Measurements from ENCODE around the gene GNPTG. TPM values are rescaled to one million over a fixed set of nuclear protein-coding genes. Genes with fewer than 3 reads are reported as not detected.

The GNPTG gene
- total and polyA plus RNA-seq, 9 of the 15 experiments (the other 6 are each of a cell fraction or from before 2014, with no cell fraction given) = 0.69 to 33.3 (median 13.6) TPM

GRCh38 chr16:1351582-1352362, at the start of gene GNPTG, which contains the start of gene TSR3 (continued):
- TF ChIP-seq NCOA4 (IDR thresholded peaks at IDR 0.05; ENCODE audit: partially characterized antibody) (no peak), JUND (IDR thresholded peaks at IDR 0.05; ENCODE audit: borderline replicate concordance, low read depth, low read length) (peak; percentile 61; the same call in 1 of the 2 replicates), JUND (tag; IDR thresholded peaks at IDR 0.05; ENCODE audit: borderline replicate concordance, low read depth, low read length) (no peak; the same call in 2 of the 3 replicates), RFX7 (CRISPR knock-in tag; IDR thresholded peaks at IDR 0.05) (no peak), HDAC6 (IDR thresholded peaks at IDR 0.05; ENCODE audit: low read depth, low read length) (no peak), IRF1 (CRISPR knock-in tag; IDR thresholded peaks at IDR 0.05; ENCODE audit: borderline replicate concordance) (no peak), SMAD3 (CRISPR knock-in tag; conservative IDR thresholded peaks at IDR 0.05) (no peak), MTA3 (IDR thresholded peaks at IDR 0.05; ENCODE audit: borderline replicate concordance) (peak; percentile 65; the same call in 1 of the 2 replicates), MBD1 (CRISPR knock-in tag; IDR thresholded peaks at IDR 0.05) (no peak), SMAD4 (CRISPR knock-in tag; conservative IDR thresholded peaks at IDR 0.05) (peak; percentile 52; the same call in 1 of the 2 replicates), HDAC2 (IDR thresholded peaks at IDR 0.05) (no peak), SUPT5H (IDR thresholded peaks at IDR 0.05) (no peak), MYNN (IDR thresholded peaks at IDR 0.05) (no peak), MYNN (CRISPR knock-in tag; IDR thresholded peaks at IDR 0.05) (no peak), E2F4 (CRISPR knock-in tag; IDR thresholded peaks at IDR 0.05; ENCODE audit: low read depth) (peak; percentile 20; the same call in 1 of the 2 replicates), ZNF75A (CRISPR knock-in tag; IDR thresholded peaks at IDR 0.05) (no peak), PBX2 (CRISPR knock-in tag; IDR thresholded peaks at IDR 0.05; ENCODE audit: low read depth) (no peak), PBX2 (tag; conservative IDR thresholded peaks at IDR 0.05; ENCODE audit: low read depth) (no peak), ZNF699 (CRISPR knock-in tag; IDR thresholded peaks at IDR 0.05; ENCODE audit: insufficient replicate concordance) (no peak), HDAC3 (IDR thresholded peaks at IDR 0.05; ENCODE audit: borderline replicate concordance, partially characterized antibody) (no peak), MAX (CRISPR knock-in tag; IDR thresholded peaks at IDR 0.05) (peak; percentile 50)
